Measurements from ENCODE around the gene ATP9A. TPM values are rescaled to one million over a fixed set of nuclear protein-coding genes. Genes with fewer than 3 reads are reported as not detected.

The ATP9A gene
- total RNA-seq, 1 experiment from 2014 or later, result 31.3 TPM

DNA sequence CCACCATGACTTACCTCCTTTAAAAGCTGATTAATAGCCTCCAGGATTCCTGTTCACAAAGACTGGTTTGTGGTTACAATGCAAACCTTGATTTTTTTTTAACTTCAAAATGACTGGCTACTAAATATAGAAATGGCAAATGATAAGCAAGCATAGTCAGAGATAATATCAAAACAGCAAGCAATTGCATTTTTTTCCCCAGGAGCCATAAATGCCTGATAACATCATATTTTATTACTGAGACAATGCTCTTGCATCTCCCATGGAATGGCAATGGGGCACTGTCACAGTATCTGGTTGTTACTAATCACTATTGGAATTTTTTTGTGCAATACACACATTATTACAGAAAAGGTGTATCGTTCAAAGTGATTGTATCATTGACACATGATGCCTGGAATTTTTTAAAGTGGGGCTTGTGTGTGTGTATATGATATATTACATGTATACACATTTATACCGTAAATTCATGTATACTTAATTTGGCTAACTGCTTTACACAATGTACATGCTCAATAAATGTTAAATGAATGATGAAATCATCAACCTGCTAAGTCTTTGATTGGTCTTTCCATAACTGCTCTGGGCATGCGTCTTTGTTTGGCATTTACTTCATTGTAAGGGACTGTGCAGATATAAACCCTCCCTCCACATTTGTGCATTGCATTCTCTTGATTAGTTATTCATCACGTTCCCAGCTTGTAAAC, 35.1 kb upstream of the ATP9A start:
- no peaks in the 10 kb centered on the region for H3K9me3 ChIP-seq (ENCODE audit: low read length)
- H3K27me3 ChIP-seq (ENCODE audit: low read length), result no peaks in the 10 kb centered on the region
- H3K4me1 ChIP-seq (ENCODE audit: insufficient read depth, low read length), result peaks cover 33% of the 10 kb centered on the region
- POLR2A ChIA-PET (ENCODE audit: unreplicated experiment), result no interaction called here
- ATAC-seq, result no peak
- no peak for TF ChIP-seq EZH2 (IDR thresholded peaks at IDR 0.05; ENCODE audit: low read length, unreplicated experiment)
- H3K4me3 ChIP-seq (ENCODE audit: low read length), result no peak overlapping the region
- intact Hi-C loops (cut with micrococcal nuclease), result loop anchor here (5.0 kb wide), 1 partner anchor 51 kb away; no protein-coding TSS in a partner anchor
- no peaks in the 10 kb centered on the region for H3F3A ChIP-seq (ENCODE audit: low read length, unreplicated experiment)
- BruUV-seq (replicated peaks), result no TSS peak
- CTCF ChIA-PET, result interaction anchor here (0.6 kb wide), 2 partner anchors 162 to 256 kb away, joined by 3 read pairs; no protein-coding TSS in a partner anchor
- DNase-seq, result peak; percentile 87
- no peaks in the 10 kb centered on the region for H4K20me1 ChIP-seq (ENCODE audit: low read length)
- no peaks in the 10 kb centered on the region for H3K36me3 ChIP-seq (ENCODE audit: low read depth, low read length)
- peak overlapping the region; percentile 26 for H3K4me2 ChIP-seq (ENCODE audit: low read length)
- no peaks in the 10 kb centered on the region for H3K9me2 ChIP-seq (replicated peaks; ENCODE audit: low read length)
- no peaks in the 10 kb centered on the region for H3K79me2 ChIP-seq (ENCODE audit: low read length)
- H3K27ac ChIP-seq (ENCODE audit: low read length), result 0 out of 2 replicates have a peak overlapping the region, but pooled peaks have one; percentile 12
- no peak overlapping the region for H2AFZ ChIP-seq (ENCODE audit: low read length)
- no peak overlapping the region for H3K9ac ChIP-seq (ENCODE audit: low read length)

DNA sequence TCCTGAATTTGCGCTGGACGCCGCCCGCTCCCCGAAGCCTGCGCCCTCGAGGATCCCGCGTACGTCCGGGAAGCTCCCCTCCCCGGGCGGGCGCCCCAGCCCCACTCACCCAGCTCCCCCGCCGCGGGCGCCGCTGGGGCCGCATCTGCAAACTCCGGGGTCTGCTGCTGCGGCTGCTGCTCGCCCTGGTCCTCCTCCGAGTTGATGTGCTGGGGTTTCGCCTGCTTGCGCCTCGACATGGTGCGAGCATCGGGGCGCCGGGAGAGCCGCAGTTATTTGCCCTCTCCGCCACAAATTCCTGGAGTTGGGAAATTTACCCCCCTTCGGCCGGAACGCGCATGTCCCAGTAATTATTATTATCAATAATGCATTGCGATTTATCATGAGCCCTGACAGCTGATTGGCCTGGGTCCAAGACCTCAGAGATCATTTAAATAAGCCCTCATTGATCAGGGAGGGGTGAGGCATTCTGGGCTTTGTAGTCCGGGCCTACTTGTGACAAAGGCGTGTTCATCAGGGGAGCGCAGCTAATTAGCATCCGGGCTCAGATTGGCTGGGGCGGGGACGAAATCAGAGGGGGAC, 34.1 kb upstream of the ATP9A start, which contains the start of gene SALL4:
Gene SALL4, minus strand, starts transcription at position 352 of the 582 bp plus-strand sequence. Its CDS starts 113 bp downstream, at position 239.
- Histone ChIP-seq H3K9me3 (ENCODE audit: low read length) (no peaks in the 10 kb centered on the region), H4K20me1 (ENCODE audit: low read length) (no peaks in the 10 kb centered on the region), H3F3A (ENCODE audit: low read length, unreplicated experiment) (no peaks in the 10 kb centered on the region), H3K9me2 (replicated peaks; ENCODE audit: low read length) (no peaks in the 10 kb centered on the region), H2AFZ (ENCODE audit: low read length) (peak within 1 kb of the TSS; percentile 98), H3K27me3 (ENCODE audit: low read length) (no peaks in the 10 kb centered on the region), H3K9ac (ENCODE audit: low read length) (peak within 1 kb of the TSS; percentile 79), H3K79me2 (ENCODE audit: low read length) (no peaks in the 10 kb centered on the region), H3K36me3 (ENCODE audit: low read depth, low read length) (no peaks in the 10 kb centered on the region), H3K27ac (ENCODE audit: low read length) (peak within 1 kb of the TSS; percentile 12; the same call in 1 of the 2 replicates), H3K4me1 (ENCODE audit: insufficient read depth, low read length) (peaks cover 33% of the 10 kb centered on the region), H3K4me2 (ENCODE audit: low read length) (peak within 1 kb of the TSS; percentile 98), H3K4me3 (ENCODE audit: low read length) (peak within 1 kb of the TSS; percentile 73)
- TF ChIP-seq, protein P1, sequence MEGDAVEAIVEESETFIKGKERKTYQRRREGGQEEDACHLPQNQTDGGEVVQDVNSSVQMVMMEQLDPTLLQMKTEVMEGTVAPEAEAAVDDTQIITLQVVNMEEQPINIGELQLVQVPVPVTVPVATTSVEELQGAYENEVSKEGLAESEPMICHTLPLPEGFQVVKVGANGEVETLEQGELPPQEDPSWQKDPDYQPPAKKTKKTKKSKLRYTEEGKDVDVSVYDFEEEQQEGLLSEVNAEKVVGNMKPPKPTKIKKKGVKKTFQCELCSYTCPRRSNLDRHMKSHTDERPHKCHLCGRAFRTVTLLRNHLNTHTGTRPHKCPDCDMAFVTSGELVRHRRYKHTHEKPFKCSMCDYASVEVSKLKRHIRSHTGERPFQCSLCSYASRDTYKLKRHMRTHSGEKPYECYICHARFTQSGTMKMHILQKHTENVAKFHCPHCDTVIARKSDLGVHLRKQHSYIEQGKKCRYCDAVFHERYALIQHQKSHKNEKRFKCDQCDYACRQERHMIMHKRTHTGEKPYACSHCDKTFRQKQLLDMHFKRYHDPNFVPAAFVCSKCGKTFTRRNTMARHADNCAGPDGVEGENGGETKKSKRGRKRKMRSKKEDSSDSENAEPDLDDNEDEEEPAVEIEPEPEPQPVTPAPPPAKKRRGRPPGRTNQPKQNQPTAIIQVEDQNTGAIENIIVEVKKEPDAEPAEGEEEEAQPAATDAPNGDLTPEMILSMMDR (conservative IDR thresholded peaks at IDR 0.05; ENCODE audit: low read depth, low read length), result no peak
- no peak for TF ChIP-seq EZH2phosphoT487 (IDR thresholded peaks at IDR 0.05; ENCODE audit: borderline replicate concordance, low read length)
- TF ChIP-seq EZH2 (IDR thresholded peaks at IDR 0.05; ENCODE audit: low read length, unreplicated experiment), result no peak
- no TSS peak for BruUV-seq (replicated peaks)
- DNase-seq (no peak), ATAC-seq (no peak)
- ChIA-PET CTCF (interaction anchor here (0.7 kb wide), 1 partner anchor 773 kb away, joined by 3 read pairs; no protein-coding TSS in a partner anchor), POLR2A (ENCODE audit: unreplicated experiment) (no interaction called here)
- intact Hi-C loops (cut with micrococcal nuclease), result loop anchor here (5.0 kb wide), 1 partner anchor 50 kb away; no protein-coding TSS in a partner anchor

DNA sequence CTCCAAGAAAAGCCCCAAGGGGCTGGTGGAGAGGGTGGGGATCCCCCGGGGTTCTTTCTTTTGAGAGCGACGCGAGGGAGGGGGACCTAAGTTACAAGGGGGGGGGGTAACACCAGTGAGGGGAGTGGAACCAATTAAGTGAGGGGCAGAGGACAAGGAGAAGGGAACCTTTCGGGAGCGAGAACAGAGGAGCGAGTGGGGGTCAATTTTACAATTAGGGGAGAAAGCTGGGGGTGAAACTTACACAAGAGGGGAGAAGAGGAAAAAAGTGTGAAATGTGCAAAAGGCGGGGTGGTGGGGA, 33.6 kb upstream of the ATP9A start:
- no peaks in the 10 kb centered on the region for H3K9me2 ChIP-seq (replicated peaks; ENCODE audit: low read length)
- H3K4me3 ChIP-seq (ENCODE audit: low read length), result peak overlapping the region; percentile 73; the same call in 1 of the 2 replicates
- H3K36me3 ChIP-seq (ENCODE audit: low read depth, low read length), result no peaks in the 10 kb centered on the region
- no peaks in the 10 kb centered on the region for H3K9me3 ChIP-seq (ENCODE audit: low read length)
- ATAC-seq (no peak), DNase-seq (no peak)
- H4K20me1 ChIP-seq (ENCODE audit: low read length), result no peaks in the 10 kb centered on the region
- H3F3A ChIP-seq (ENCODE audit: low read length, unreplicated experiment), result no peaks in the 10 kb centered on the region
- TF ChIP-seq EZH2phosphoT487 (IDR thresholded peaks at IDR 0.05; ENCODE audit: borderline replicate concordance, low read length) (no peak), EZH2 (IDR thresholded peaks at IDR 0.05; ENCODE audit: low read length, unreplicated experiment) (no peak)
- TF ChIP-seq, protein P1 (conservative IDR thresholded peaks at IDR 0.05; ENCODE audit: low read depth, low read length), result no peak
- H3K4me2 ChIP-seq (ENCODE audit: low read length), result peak overlapping the region; percentile 98
- intact Hi-C loops (cut with micrococcal nuclease), result loop anchor here (5.0 kb wide), 1 partner anchor 49 kb away; no protein-coding TSS in a partner anchor
- BruUV-seq (replicated peaks), result no TSS peak
- ChIA-PET CTCF (no interaction called here), POLR2A (ENCODE audit: unreplicated experiment) (no interaction called here)
- H3K9ac ChIP-seq (ENCODE audit: low read length), result peak overlapping the region; percentile 79
- H3K27ac ChIP-seq (ENCODE audit: low read length), result no peak overlapping the region
- H3K79me2 ChIP-seq (ENCODE audit: low read length), result no peaks in the 10 kb centered on the region
- peak overlapping the region; percentile 98 for H2AFZ ChIP-seq (ENCODE audit: low read length)
- H3K27me3 ChIP-seq (ENCODE audit: low read length), result no peaks in the 10 kb centered on the region
- peaks cover 33% of the 10 kb centered on the region for H3K4me1 ChIP-seq (ENCODE audit: insufficient read depth, low read length)

Measured in PC-3 (cell line).